IMR-90 (cell line): ENCODE results near the gene MDM4. TPM values are rescaled to one million over a fixed set of nuclear protein-coding genes. Genes with fewer than 3 reads are reported as not detected.

Experiments used
- ATAC-seq: fragments of 200-7000 bp; cut with Tn5 transposase; 2 replicates; pipeline ENCODE4 v1.9.1; 2020; ENCODE audit warnings: low read depth, mild to moderate bottlenecking, moderate library complexity
- BruUV-seq: library from RNA; stranded (reverse); fragments of 400-500 nt; replicated peaks from 2 replicates; lab custom pipeline; 2021; lab: Mats Ljungman, UMichigan
- CTCF ChIA-PET: fragments of 300-600 bp; formaldehyde crosslinking; extraction: SDS; loops from one replicate; lab custom pipeline; 2021; ENCODE audit warnings: antibody characterized with exemption; lab: Yijun Ruan, JAX
- POLR2A ChIA-PET: fragments of 300-600 bp; sonication (Branson Sonifier 250); formaldehyde crosslinking; loops from one replicate; lab custom pipeline; 2022; ENCODE audit warnings: antibody characterized with exemption; ENCODE audit not compliant: unreplicated experiment; lab: Charles Lee
- DNase-seq: peaks from one replicate; pipeline ENCODE4 v3.0.0; 2013
- H2AFZ ChIP-seq: replicated peaks from 2 replicates; pipeline ENCODE3; 2013; ENCODE audit warnings: low read length, mild to moderate bottlenecking; ENCODE audit not compliant: poor library complexity
- H2AK5ac ChIP-seq: 2 replicates; pipeline ENCODE4 v1.6.1; 2013; ENCODE audit warnings: low read depth, low read length, inconsistent platforms
- H2AK9ac ChIP-seq: replicated peaks from 2 replicates; pipeline ENCODE3; 2013; ENCODE audit warnings: mild to moderate bottlenecking, low read depth, low read length, moderate library complexity; ENCODE audit not compliant: poor library complexity
- H2BK120ac ChIP-seq: 2 replicates; pipeline ENCODE4 v1.6.1; 2013; ENCODE audit warnings: low read depth, low read length, inconsistent platforms
- H2BK15ac ChIP-seq: 3 replicates; pipeline ENCODE4 v1.6.1; 2013; ENCODE audit warnings: low read depth, low read length, inconsistent platforms
- H2BK20ac ChIP-seq: 2 replicates; pipeline ENCODE4 v1.6.1; 2013; ENCODE audit warnings: low read depth, mild to moderate bottlenecking, inconsistent platforms, low read length, moderate library complexity
- H2BK5ac ChIP-seq: 2 replicates; pipeline ENCODE4 v1.6.1; 2013; ENCODE audit warnings: mild to moderate bottlenecking, low read depth, low read length, inconsistent platforms; ENCODE audit not compliant: poor library complexity, severe bottlenecking
- H3K14ac ChIP-seq: replicated peaks from 2 replicates; pipeline ENCODE4 v1.6.1; 2013; ENCODE audit warnings: low read depth, low read length, inconsistent platforms
- H3K18ac ChIP-seq: 2 replicates; pipeline ENCODE4 v1.6.1; 2013; ENCODE audit warnings: low read depth, low read length, control low read depth
- H3K23ac ChIP-seq: 2 replicates; pipeline ENCODE4 v1.6.1; 2013; ENCODE audit warnings: low read depth, low read length, inconsistent platforms
- H3K27ac ChIP-seq: 2 replicates; pipeline ENCODE4 v1.5.1; 2013; ENCODE audit warnings: mild to moderate bottlenecking, control low read depth, low read length; ENCODE audit not compliant: insufficient read depth
- H3K27me3 ChIP-seq: 2 replicates; pipeline ENCODE4 v1.6.1; 2013; ENCODE audit warnings: low read length; ENCODE audit not compliant: control insufficient read depth, insufficient read depth
- H3K36me3 ChIP-seq: 2 replicates; pipeline ENCODE4 v1.6.1; 2013; ENCODE audit warnings: low read length, mixed read lengths; ENCODE audit not compliant: control insufficient read depth, insufficient read depth
- H3K4ac ChIP-seq: 2 replicates; pipeline ENCODE4 v1.6.1; 2013; ENCODE audit warnings: low read depth, low read length, inconsistent platforms
- H3K4me1 ChIP-seq: 2 replicates; pipeline ENCODE4 v1.6.1; 2013; ENCODE audit warnings: low read length, mixed read lengths; ENCODE audit not compliant: control insufficient read depth, insufficient read depth
- H3K4me2 ChIP-seq: 2 replicates; pipeline ENCODE4 v1.6.1; 2013; ENCODE audit warnings: low read depth, mild to moderate bottlenecking, control low read depth, low read length, moderate library complexity
- H3K4me3 ChIP-seq: 2 replicates; pipeline ENCODE4 v1.5.1; 2013; ENCODE audit warnings: low read depth, mild to moderate bottlenecking, control low read depth, low read length, moderate library complexity; ENCODE audit not compliant: insufficient read depth
- H3K56ac ChIP-seq: 2 replicates; pipeline ENCODE4 v1.6.1; 2013; ENCODE audit warnings: low read length, inconsistent platforms; ENCODE audit not compliant: insufficient read depth; ENCODE audit errors: extremely low read depth
- H3K79me1 ChIP-seq, 2 experiments: 2 replicates each; pipeline ENCODE4 v1.6.1; 2013; ENCODE audit warnings: low read length in 2 of 2, inconsistent platforms in 1 of 2, low read depth in 1 of 2
- H3K9ac ChIP-seq: 2 replicates; pipeline ENCODE4 v1.6.1; 2013; ENCODE audit warnings: low read depth, low read length, control low read depth
- H3K9me1 ChIP-seq: 2 replicates; pipeline ENCODE4 v1.6.1; 2013; ENCODE audit warnings: low read length, inconsistent platforms; ENCODE audit not compliant: insufficient read depth
- H3K9me3 ChIP-seq: 2 replicates; pipeline ENCODE4 v1.6.1; 2013; ENCODE audit warnings: low read length; ENCODE audit not compliant: control insufficient read depth, insufficient read depth
- H4K20me1 ChIP-seq: 2 replicates; pipeline ENCODE4 v1.6.1; 2013; ENCODE audit warnings: low read length, inconsistent platforms; ENCODE audit not compliant: insufficient read depth
- H4K5ac ChIP-seq: 2 replicates; pipeline ENCODE4 v1.6.1; 2013; ENCODE audit warnings: mild to moderate bottlenecking, low read depth, low read length, control low read depth
- H4K8ac ChIP-seq, 2 experiments: 2 replicates each; pipeline ENCODE4 v1.6.1; 2013; ENCODE audit warnings: low read depth in 2 of 2, low read length in 2 of 2, control low read depth in 1 of 2, inconsistent platforms in 1 of 2
- H4K91ac ChIP-seq: 2 replicates; pipeline ENCODE4 v1.6.1; 2013; ENCODE audit warnings: low read depth, low read length, inconsistent platforms; ENCODE audit not compliant: insufficient read depth
- CHD1 ChIP-seq: IDR thresholded peaks from 2 replicates; pipeline ENCODE4 v1.6.1; 2012; ENCODE audit warnings: low read depth, low read length, improper control_type of control experiment
- NFE2L2 ChIP-seq: fragments of 150-350 bp; IDR thresholded peaks from 2 replicates; pipeline ENCODE4 v1.6.1; 2016; ENCODE audit warnings: low read depth, mild to moderate bottlenecking, low read length
- WGBS, 2 experiments: methylation state at CpG; one replicate each; pipeline versions ENCODE4 v1.1.5 to v1.1.7; 2013; ENCODE audit warnings: missing lambda C conversion rate in 2 of 2; ENCODE audit not compliant: insufficient read length in 1 of 2; ENCODE audit errors: extremely low coverage in 2 of 2; 5-methylcytosine and 5-hydroxymethylcytosine counted together
- dilution Hi-C: fragments of 300-500 bp; cut with HindIII; formaldehyde crosslinking; loops from one replicate; pipeline ENCODE4 v1.14.3; 2018; ENCODE audit warnings: low sequenced_read_pairs; ENCODE audit not compliant: unreplicated experiment
- in situ Hi-C: fragments of 300-500 bp; cut with MboI; formaldehyde crosslinking; loops from 3 replicates; pipeline ENCODE4 v1.14.3; 2019; ENCODE audit warnings: low sequenced_read_pairs, inconsistent platforms, mixed read lengths
- intact Hi-C: fragments of 100-400 bp; cut with micrococcal nuclease; formaldehyde crosslinking; loops from 2 replicates; pipeline ENCODE4 v1.10.0; 2022
- polyA plus RNA-seq, 3 experiments: library from polyadenylated mRNA; depleted of rRNA; stranded (reverse); fragments of >200 nt; gene quantifications; 2 replicates each; pipeline ENCODE4 v1.2.3, GENCODE V29; 2012; ENCODE audit warnings: low replicate concordance in 1 of 3
- total RNA-seq: library from RNA; depleted of rRNA; stranded (reverse); fragments of >200 nt; gene quantifications from 2 replicates; pipeline ENCODE4 v1.2.3, GENCODE V29; 2012

The MDM4 gene
- total and polyA plus RNA-seq, 2 of the 4 experiments (the other 2 are of a cell fraction): 7.4 to 20.1 TPM

DNA sequence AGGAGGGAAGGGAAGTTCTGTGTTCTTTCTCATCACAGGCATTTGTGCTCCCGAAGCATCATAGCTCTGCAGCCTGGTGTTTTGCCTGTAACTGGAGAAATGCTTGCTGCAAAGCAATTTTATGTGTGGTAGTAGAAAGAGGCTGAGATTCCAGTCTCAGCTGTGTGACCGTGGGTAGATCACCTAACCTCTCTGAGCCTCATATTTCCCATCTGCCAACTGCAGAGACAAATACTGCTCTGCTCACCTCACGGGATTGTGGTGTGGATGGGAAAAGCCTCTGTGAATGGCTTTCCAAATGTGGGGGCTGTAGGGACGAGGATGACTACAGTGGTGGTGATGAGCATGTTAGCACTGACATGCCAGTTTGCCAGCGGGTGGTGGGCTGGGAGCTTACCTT, 84.0 kb downstream of the MDM4 start:
- no peaks in the 10 kb centered on the region for H3K9me3 ChIP-seq
- H3K9ac ChIP-seq: no peak overlapping the region
- no peak overlapping the region for H3K18ac ChIP-seq
- no peaks in the 10 kb centered on the region for H3K4me1 ChIP-seq
- TF ChIP-seq CHD1 (no peak), NFE2L2 (no peak)
- no peak overlapping the region for H4K91ac ChIP-seq
- H3K9me1 ChIP-seq: no peaks in the 10 kb centered on the region
- WGBS, 2 experiments: 56% methylated on average over 1 of the region's 5 CpGs; no CpG with 5 or more reads in 1 of the 2 experiments
- no peak overlapping the region for H3K27ac ChIP-seq
- H2AFZ ChIP-seq: no peak overlapping the region
- no peak overlapping the region for H4K8ac ChIP-seq
- DNase-seq: no peak
- POLR2A ChIA-PET: no interaction called here
- intact Hi-C loops: no loop called here
- H2AK9ac ChIP-seq: no peak overlapping the region
- no peaks in the 10 kb centered on the region for H3K79me1 ChIP-seq
- H2AK5ac ChIP-seq: no peak overlapping the region
- CTCF ChIA-PET: no interaction called here
- no peaks in the 10 kb centered on the region for H3K36me3 ChIP-seq
- no peak overlapping the region for H3K4me2 ChIP-seq
- H2BK15ac ChIP-seq: no peak overlapping the region
- H3K27me3 ChIP-seq: peaks cover 35% of the 10 kb centered on the region
- H3K23ac ChIP-seq: no peak overlapping the region
- H4K5ac ChIP-seq: no peak overlapping the region
- H3K14ac ChIP-seq: no peak overlapping the region
- no TSS peak for BruUV-seq
- no peaks in the 10 kb centered on the region for H4K20me1 ChIP-seq
- dilution Hi-C loops: no loop called here
- no peak overlapping the region for H3K56ac ChIP-seq
- no peak overlapping the region for H3K4ac ChIP-seq
- H2BK5ac ChIP-seq: no peak overlapping the region
- H2BK20ac ChIP-seq: no peak overlapping the region
- H2BK120ac ChIP-seq: no peak overlapping the region
- no peak overlapping the region for H3K4me3 ChIP-seq
- in situ Hi-C loops: no loop called here
- no peak for ATAC-seq
